ENCODE measurements around the gene ZNF414.
A peak's percentile ranks its signal among the peaks of the same experiment; 100 is the strongest.
"Not testable (repeated sequence)": the region's sequence is repeated elsewhere in the genome, so short reads cannot be mapped to it uniquely, and the experiment has no call there.

The ZNF414 gene

GRCh38 chr19:8513687-8514504, at the start of gene ZNF414:
Gene ZNF414 (minus strand): TSS chr19:8514167. CDS start chr19:8514046, 121 bp downstream.
- DNase-seq: peak; percentile 96

- DNase-seq: no peak
Observed at GRCh38 chr19:8561075-8561764, 47.3 kb upstream of the ZNF414 start.

GRCh38 chr19:8558325-8558724, 44.4 kb upstream of the ZNF414 start:
- DNase-seq: no peak

GRCh38 chr19:8557642-8558238, 43.8 kb upstream of the ZNF414 start:
- no peak for DNase-seq

DNA sequence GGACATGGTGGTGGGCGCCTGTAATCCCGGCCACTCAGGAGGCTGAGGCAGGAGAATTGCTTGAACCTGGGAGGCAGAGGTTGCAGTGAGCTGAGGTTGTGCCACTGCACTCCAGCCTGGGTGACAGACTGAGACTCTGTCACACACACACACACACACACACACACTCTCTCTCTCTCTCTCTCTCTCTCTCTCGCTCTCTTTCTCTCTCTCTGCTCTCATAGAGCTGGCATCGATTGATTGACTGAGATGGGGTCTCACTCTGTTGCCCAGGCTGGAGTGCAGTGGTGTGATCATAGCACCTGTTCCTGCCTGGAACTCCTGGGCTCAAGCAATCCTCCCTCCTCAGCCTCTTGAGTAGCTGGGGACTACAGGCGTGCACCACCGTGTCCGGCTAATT, 39.8 kb upstream of the ZNF414 start:
- not testable (repeated sequence) for DNase-seq

GRCh38 chr19:8552810-8553209, 38.8 kb upstream of the ZNF414 start:
- no peak for DNase-seq

DNA sequence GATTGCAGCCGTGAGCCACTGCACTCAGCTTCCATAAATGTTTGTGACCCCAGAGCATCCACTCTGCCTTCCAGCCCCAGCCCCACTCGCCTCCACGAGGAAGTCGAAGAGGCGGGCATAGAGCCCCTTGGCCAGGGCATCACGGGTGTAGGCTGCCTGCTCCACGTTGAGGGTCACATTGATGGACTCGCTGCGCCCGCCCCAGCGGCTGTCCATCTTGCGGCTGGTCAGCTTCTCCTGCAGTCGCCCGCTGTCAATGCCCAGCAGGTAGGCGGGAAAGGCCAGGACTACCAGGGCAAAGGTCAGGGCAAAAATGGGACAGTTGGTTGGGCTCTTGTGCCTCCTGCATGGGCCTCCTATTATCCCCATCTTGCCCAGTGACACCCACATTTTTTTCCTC, 36.1 kb upstream of the ZNF414 start:
- DNase-seq: no peak

DNA sequence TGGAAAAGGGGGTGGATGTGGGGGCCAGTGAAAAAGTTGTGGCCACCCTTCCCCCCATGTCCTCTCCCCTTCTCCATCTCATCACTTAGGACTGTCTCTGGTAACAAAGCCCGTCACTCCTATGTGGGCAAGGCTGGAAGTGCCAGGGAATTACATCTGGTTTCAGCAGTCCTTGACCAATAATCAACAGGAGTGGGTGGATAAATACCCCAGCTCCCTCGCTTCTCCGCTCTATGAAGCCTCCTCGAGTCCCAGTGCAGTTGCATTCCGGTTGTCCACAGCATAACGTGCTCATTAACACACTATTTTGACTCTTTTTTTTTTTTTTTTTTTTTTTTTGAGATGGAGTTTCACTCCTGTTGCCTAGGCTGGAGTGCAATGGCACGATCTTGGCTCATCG, 31.8 kb upstream of the ZNF414 start:
- no peak for DNase-seq

DNA sequence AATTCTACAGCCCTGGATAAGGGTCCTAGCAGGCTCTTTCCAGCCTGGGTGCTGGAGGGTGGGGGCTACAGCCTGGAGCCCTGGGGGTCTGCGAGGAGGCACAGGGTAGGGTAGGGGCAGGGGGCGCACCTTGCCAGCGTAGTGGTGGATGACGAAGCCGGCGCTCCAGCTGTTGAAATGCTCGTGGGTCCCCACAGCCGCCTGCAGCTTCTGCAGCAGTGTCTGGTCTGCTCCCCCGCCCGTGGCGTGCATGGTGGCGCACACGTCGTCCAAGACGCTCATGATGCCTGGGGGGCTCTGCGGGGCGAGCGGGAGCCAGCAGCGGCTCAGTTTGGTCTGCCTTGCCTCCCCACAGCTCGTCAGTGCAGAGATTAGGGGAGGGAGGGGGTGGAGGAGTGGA, 30.2 kb upstream of the ZNF414 start:
- DNase-seq: no peak

GRCh38 chr19:8539621-8540149, 25.7 kb upstream of the ZNF414 start:
- no peak for DNase-seq

- no peak for DNase-seq
Observed at GRCh38 chr19:8537099-8537498, 23.1 kb upstream of the ZNF414 start.

DNA sequence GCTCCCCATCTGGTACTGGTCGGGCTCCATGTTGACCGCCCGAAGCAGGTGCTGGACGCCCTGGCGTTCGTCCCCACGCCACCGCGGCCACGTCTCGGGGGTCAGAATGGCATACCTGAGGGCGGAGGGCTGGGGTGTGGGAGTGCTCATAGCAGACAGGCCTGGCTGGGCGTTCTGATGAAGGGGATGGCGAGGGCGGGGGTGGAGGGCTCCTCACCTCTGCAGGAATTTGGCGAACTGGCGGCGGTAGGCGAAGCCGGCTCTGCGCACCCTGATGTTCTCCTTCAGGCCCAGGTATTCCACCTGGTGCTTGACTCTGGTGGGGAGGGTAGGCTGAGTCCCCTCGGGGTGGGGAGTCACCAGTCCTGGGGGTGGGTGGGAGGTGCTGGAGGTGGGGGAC, 22.3 kb upstream of the ZNF414 start:
- DNase-seq: no peak

- DNase-seq: no peak
Observed at GRCh38 chr19:8532225-8532624, 18.3 kb upstream of the ZNF414 start.

GRCh38 chr19:8531470-8531869, 17.5 kb upstream of the ZNF414 start:
- no peak for DNase-seq

GRCh38 chr19:8530061-8530679, 16.2 kb upstream of the ZNF414 start:
- DNase-seq: no peak

DNA sequence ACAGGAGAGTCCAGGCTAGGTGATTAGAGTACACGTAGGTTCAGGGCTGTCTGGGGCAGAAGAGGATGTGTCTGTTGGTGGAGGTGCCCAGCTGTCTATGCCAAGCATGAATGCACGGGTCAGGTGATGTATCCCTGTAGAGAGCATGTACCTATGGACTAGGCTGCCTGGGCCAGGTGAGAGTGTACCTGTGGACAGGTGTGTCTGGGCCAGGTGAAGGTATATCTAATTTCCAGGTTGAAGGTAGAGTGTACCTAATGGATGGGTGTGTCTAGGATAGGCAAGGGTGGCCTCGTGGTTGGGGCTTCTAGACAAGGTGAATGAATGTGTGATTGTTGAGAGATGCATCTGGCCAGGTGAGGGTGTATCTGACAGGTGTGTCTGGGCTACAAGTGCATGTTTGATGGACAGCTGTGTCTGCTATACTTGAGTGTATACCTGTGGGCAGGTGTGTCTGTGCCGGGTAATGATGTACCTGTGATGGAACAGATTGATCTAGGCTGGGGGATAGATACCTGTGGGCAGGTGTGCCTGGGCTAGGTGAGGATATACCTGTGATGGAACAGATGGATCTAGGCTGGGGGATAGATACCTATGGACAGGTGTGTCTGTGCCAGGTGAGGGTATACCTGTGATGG, 15.5 kb upstream of the ZNF414 start:
- no peak for DNase-seq

DNA sequence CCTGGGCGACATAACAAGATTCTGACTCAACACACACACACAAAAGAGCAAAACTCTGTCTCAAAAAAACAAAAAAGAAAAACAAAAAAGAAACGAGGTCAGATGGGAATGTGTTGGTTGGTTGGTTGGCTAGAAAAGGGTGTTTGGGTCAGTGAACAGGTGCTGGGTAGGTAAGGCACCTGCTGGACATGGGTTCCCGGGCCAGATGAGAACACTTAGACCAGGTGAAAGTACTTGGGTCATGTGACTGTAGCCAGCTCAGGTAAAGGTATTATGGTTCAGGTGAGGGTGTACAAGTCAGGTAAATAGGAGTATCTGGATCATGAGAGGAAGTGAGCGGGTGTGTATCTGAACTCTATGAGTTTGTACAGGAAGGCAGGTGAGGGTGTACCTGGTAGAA, 14.5 kb upstream of the ZNF414 start:
- DNase-seq: no peak

DNA sequence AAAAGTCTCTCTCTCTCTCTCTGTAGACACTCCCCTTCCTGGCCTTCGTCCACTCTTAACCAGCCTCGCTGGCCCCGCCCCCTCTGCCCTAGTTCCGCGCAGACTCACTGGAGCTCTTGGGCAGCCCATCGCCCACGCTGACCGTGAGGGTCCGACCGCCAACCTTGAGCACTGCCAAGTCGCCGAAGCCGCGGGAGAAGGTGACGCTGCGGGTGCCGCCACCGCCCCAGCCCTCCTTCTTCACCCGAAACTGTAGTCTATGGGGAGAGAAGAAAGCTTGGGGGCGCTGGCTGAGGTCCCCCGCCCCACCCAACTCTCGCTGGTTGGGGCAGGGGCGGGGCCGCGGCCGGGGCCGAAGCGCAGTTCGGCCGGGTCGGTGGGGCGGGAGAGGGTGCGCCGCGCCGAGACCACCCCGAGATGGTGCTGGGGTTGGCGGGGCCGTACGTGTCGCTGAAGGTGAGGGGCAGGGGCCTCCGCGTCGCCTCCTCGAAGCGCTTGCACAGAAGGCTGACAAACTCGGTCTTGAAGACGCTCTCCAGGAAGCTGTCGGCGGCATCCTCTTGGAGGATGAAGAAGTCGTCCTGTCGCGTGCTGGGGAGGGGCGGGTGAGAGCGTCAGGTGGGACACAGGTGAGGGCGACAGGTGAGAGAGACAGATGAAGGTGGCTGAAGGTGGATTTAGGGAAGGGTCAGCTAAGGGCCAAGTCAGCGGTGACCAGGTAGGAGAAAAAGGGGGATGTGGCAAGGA, 12.6 kb upstream of the ZNF414 start:
- no peak for DNase-seq

DNA sequence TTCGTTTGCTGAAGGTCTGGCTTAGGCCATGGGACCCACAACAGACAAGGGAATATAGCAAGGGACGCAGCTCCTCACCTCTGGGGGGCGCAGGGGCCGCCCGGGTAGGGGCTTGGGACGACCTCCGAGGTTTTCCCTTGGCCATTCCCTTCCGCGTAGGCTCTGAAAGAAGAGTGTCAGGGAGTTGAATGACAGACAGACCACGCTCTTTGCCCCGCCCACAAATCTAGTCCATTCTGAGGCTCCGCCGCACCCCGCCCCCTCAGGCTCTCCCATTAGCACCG, 11.4 kb upstream of the ZNF414 start:
- no peak for DNase-seq

GRCh38 chr19:8519388-8519787, 5.4 kb upstream of the ZNF414 start:
- DNase-seq: no peak

DNA sequence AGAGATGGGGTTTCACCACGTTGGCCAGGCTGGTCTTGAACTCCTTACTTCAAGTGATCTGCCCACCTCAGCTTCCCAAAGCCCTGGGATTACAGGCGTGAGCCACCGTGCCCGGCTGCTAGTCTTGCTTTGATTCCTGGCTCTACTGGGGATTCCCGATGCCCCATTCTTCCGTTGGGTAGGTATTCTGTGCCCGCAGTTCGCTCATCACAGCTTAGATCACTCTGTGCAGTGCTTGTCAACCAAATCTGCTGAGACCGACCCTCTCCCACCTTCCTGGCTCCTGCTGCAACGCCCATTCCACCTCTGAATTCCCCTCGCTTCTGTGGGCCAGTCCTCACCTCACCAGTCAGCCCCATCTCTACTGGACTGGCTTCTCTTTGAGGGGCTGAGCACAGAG, 4.6 kb upstream of the ZNF414 start:
- no peak for DNase-seq

All from CD4-positive, alpha-beta T cell treated with Interleukin-10 for 1 hour (primary cell).